WTC11 (cell line): Measurements from ENCODE around the gene UTP14C.

ENCODE experiments used
- OVOL2 ChIP-seq: fragments of 250-450 bp; sonication (Bioruptor Pico); IDR thresholded peaks from 2 replicates; pipeline ENCODE4 v1.9.0; 2021; ENCODE audit warnings: mild to moderate bottlenecking, borderline replicate concordance
- TCF7 ChIP-seq: sonication (generic); formaldehyde crosslinking; IDR thresholded peaks from 2 replicates; pipeline ENCODE4 v1.8.0; 2022; ENCODE audit warnings: mild to moderate bottlenecking, low read depth, missing genetic modification reagents, moderate library complexity
- TF ChIP-seq, protein P1 (sequence below): sonication (generic); formaldehyde crosslinking; IDR thresholded peaks from 2 replicates; pipeline ENCODE4 v1.8.0; 2022; ENCODE audit warnings: mild to moderate bottlenecking, missing genetic modification reagents
- TF ChIP-seq, protein P2 (sequence below): sonication (generic); formaldehyde crosslinking; IDR thresholded peaks from 2 replicates; pipeline ENCODE4 v1.8.1; 2023; ENCODE audit warnings: mild to moderate bottlenecking, missing genetic modification reagents, moderate library complexity
- TF ChIP-seq, protein P3 (sequence below): fragments of 200-600 bp; IDR thresholded peaks from 2 replicates; pipeline ENCODE4 v1.8.0; 2022; ENCODE audit warnings: antibody characterized with exemption
- TF ChIP-seq, protein P4 (sequence below): fragments of 250-450 bp; sonication (Bioruptor Pico); IDR thresholded peaks from 2 replicates; pipeline ENCODE4 v2.1.2; 2022; ENCODE audit warnings: mild to moderate bottlenecking, moderate library complexity
- TF ChIP-seq, protein P5 (sequence below): fragments of 250-450 bp; sonication (Bioruptor Pico); IDR thresholded peaks from 2 replicates; pipeline ENCODE4 v1.8.0; 2021; ENCODE audit warnings: mild to moderate bottlenecking

DNA sequence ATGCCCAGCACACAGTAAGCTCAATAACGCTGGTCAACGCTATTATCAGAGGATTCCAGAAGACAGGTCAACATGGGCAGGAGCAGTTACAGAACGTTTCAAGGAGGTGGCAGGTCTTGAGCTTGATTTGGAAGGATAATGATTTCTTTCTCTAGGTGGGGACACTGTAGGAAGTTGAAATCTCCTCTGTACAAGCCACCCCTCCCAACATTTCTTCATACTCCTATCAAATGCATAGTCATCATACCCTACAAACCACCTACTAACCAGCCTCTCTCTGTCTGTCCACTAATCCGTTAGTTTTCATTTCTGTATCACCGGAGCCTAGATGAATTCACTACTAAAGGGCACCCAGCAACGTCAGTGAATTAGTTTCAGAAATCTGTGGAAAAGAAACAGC is 14.5 kb upstream of the UTP14C start:
- TF ChIP-seq, protein P1, sequence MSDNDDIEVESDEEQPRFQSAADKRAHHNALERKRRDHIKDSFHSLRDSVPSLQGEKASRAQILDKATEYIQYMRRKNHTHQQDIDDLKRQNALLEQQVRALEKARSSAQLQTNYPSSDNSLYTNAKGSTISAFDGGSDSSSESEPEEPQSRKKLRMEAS (CRISPR knock-in tag): no peak
- TF ChIP-seq OVOL2 (CRISPR knock-in tag): no peak
- TF ChIP-seq, protein P2, sequence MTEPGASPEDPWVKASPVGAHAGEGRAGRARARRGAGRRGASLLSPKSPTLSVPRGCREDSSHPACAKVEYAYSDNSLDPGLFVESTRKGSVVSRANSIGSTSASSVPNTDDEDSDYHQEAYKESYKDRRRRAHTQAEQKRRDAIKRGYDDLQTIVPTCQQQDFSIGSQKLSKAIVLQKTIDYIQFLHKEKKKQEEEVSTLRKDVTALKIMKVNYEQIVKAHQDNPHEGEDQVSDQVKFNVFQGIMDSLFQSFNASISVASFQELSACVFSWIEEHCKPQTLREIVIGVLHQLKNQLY (CRISPR knock-in tag): no peak
- TF ChIP-seq, protein P3, sequence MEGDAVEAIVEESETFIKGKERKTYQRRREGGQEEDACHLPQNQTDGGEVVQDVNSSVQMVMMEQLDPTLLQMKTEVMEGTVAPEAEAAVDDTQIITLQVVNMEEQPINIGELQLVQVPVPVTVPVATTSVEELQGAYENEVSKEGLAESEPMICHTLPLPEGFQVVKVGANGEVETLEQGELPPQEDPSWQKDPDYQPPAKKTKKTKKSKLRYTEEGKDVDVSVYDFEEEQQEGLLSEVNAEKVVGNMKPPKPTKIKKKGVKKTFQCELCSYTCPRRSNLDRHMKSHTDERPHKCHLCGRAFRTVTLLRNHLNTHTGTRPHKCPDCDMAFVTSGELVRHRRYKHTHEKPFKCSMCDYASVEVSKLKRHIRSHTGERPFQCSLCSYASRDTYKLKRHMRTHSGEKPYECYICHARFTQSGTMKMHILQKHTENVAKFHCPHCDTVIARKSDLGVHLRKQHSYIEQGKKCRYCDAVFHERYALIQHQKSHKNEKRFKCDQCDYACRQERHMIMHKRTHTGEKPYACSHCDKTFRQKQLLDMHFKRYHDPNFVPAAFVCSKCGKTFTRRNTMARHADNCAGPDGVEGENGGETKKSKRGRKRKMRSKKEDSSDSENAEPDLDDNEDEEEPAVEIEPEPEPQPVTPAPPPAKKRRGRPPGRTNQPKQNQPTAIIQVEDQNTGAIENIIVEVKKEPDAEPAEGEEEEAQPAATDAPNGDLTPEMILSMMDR: no peak
- TF ChIP-seq, protein P4, sequence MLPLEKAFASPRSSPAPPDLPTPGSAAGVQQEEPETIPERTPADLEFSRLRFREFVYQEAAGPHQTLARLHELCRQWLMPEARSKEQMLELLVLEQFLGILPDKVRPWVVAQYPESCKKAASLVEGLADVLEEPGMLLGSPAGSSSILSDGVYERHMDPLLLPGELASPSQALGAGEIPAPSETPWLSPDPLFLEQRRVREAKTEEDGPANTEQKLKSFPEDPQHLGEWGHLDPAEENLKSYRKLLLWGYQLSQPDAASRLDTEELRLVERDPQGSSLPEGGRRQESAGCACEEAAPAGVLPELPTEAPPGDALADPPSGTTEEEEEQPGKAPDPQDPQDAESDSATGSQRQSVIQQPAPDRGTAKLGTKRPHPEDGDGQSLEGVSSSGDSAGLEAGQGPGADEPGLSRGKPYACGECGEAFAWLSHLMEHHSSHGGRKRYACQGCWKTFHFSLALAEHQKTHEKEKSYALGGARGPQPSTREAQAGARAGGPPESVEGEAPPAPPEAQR (CRISPR knock-in tag): no peak
- TF ChIP-seq TCF7: no peak
- TF ChIP-seq, protein P5, sequence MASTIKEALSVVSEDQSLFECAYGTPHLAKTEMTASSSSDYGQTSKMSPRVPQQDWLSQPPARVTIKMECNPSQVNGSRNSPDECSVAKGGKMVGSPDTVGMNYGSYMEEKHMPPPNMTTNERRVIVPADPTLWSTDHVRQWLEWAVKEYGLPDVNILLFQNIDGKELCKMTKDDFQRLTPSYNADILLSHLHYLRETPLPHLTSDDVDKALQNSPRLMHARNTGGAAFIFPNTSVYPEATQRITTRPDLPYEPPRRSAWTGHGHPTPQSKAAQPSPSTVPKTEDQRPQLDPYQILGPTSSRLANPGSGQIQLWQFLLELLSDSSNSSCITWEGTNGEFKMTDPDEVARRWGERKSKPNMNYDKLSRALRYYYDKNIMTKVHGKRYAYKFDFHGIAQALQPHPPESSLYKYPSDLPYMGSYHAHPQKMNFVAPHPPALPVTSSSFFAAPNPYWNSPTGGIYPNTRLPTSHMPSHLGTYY (CRISPR knock-in tag): no peak
